Mucosa of stomach (tissue), 1 donor: Measurements from ENCODE around the gene ABCC2.
"Not testable (repeated sequence)": the region's sequence is repeated elsewhere in the genome, so short reads cannot be mapped to it uniquely, and the experiment has no call there.

Experiments used
- H3K27me3 ChIP-seq: one replicate; pipeline ENCODE4 v1.7.0; 2013; ENCODE audit warnings: mild to moderate bottlenecking, low read length; ENCODE audit not compliant: control insufficient read depth, insufficient read depth
- H3K36me3 ChIP-seq: one replicate; pipeline ENCODE4 v1.7.0; 2013; ENCODE audit warnings: low read length; ENCODE audit not compliant: control insufficient read depth, insufficient read depth
- H3K4me1 ChIP-seq: one replicate; pipeline ENCODE4 v1.7.0; 2013; ENCODE audit warnings: mild to moderate bottlenecking, low read length; ENCODE audit not compliant: control insufficient read depth, insufficient read depth
- H3K4me3 ChIP-seq: one replicate; pipeline ENCODE4 v1.7.0; 2013; ENCODE audit warnings: low read length
- H3K9ac ChIP-seq: one replicate; pipeline ENCODE4 v1.7.0; 2013; ENCODE audit warnings: mild to moderate bottlenecking, low read length, moderate library complexity
- H3K9me3 ChIP-seq: one replicate; pipeline ENCODE4 v1.7.0; 2013; ENCODE audit warnings: mild to moderate bottlenecking, low read length, moderate library complexity; ENCODE audit not compliant: control insufficient read depth
- donor health status: Pancreatic carcinoma.

Gene ABCC2

GRCh38 chr10:99827936-99828335 is 45.5 kb downstream of the ABCC2 start:
- no peaks in the 10 kb centered on the region for H3K4me1 ChIP-seq

GRCh38 chr10:99828464-99828863 is 46.0 kb downstream of the ABCC2 start:
- no peaks in the 10 kb centered on the region for H3K4me1 ChIP-seq
- H3K4me3 ChIP-seq: no peak overlapping the region
- no peaks in the 10 kb centered on the region for H3K36me3 ChIP-seq
- H3K9ac ChIP-seq: no peak overlapping the region
- no peaks in the 10 kb centered on the region for H3K9me3 ChIP-seq
- H3K27me3 ChIP-seq: no peaks in the 10 kb centered on the region

More at GRCh38 chr10:99827936-99828335, 45.5 kb downstream of the ABCC2 start:
- Histone ChIP-seq H3K4me3 (no peak overlapping the region), H3K9me3 (no peaks in the 10 kb centered on the region), H3K27me3 (no peaks in the 10 kb centered on the region), H3K9ac (no peak overlapping the region), H3K36me3 (no peaks in the 10 kb centered on the region)

- Histone ChIP-seq H3K9ac (no peak overlapping the region), H3K36me3 (no peaks in the 10 kb centered on the region), H3K4me3 (no peak overlapping the region), H3K4me1 (no peaks in the 10 kb centered on the region), H3K27me3 (no peaks in the 10 kb centered on the region), H3K9me3 (no peaks in the 10 kb centered on the region)
Observed at GRCh38 chr10:99832439-99832838, 50.0 kb downstream of the ABCC2 start.

- no peaks in the 10 kb centered on the region for H3K27me3 ChIP-seq
- no peaks in the 10 kb centered on the region for H3K9me3 ChIP-seq
- no peak overlapping the region for H3K9ac ChIP-seq
- no peak overlapping the region for H3K4me3 ChIP-seq
- H3K36me3 ChIP-seq: no peaks in the 10 kb centered on the region
- H3K4me1 ChIP-seq: no peaks in the 10 kb centered on the region
Observed at GRCh38 chr10:99834410-99834809, 52.0 kb downstream of the ABCC2 start.

- Histone ChIP-seq H3K27me3 (no peaks in the 10 kb centered on the region), H3K36me3 (no peaks in the 10 kb centered on the region), H3K9me3 (no peaks in the 10 kb centered on the region), H3K4me1 (no peaks in the 10 kb centered on the region), H3K4me3 (no peak overlapping the region), H3K9ac (no peak overlapping the region)
Observed at GRCh38 chr10:99835947-99836346, 53.5 kb downstream of the ABCC2 start.

GRCh38 chr10:99836711-99837110 is 54.3 kb downstream of the ABCC2 start:
- H3K36me3 ChIP-seq: no peaks in the 10 kb centered on the region
- no peak overlapping the region for H3K4me3 ChIP-seq
- H3K9me3 ChIP-seq: no peaks in the 10 kb centered on the region
- H3K9ac ChIP-seq: no peak overlapping the region
- H3K4me1 ChIP-seq: no peaks in the 10 kb centered on the region
- no peaks in the 10 kb centered on the region for H3K27me3 ChIP-seq

- not testable (repeated sequence) for H3K36me3 ChIP-seq, H3K4me3 ChIP-seq, H3K4me1 ChIP-seq, H3K9me3 ChIP-seq, H3K9ac ChIP-seq, H3K27me3 ChIP-seq
Observed at GRCh38 chr10:99840859-99841258, 58.4 kb downstream of the ABCC2 start.

GRCh38 chr10:99841746-99842145 is 59.3 kb downstream of the ABCC2 start:
- Histone ChIP-seq H3K4me1 (no peaks in the 10 kb centered on the region), H3K4me3 (no peak overlapping the region), H3K27me3 (no peaks in the 10 kb centered on the region), H3K36me3 (no peaks in the 10 kb centered on the region), H3K9ac (no peak overlapping the region), H3K9me3 (no peaks in the 10 kb centered on the region)

- no peaks in the 10 kb centered on the region for H3K27me3 ChIP-seq
- no peaks in the 10 kb centered on the region for H3K9me3 ChIP-seq
- no peak overlapping the region for H3K9ac ChIP-seq
- no peaks in the 10 kb centered on the region for H3K36me3 ChIP-seq
- H3K4me1 ChIP-seq: no peaks in the 10 kb centered on the region
- no peak overlapping the region for H3K4me3 ChIP-seq
Observed at GRCh38 chr10:99843310-99843709, 60.9 kb downstream of the ABCC2 start.

GRCh38 chr10:99844433-99844955 is 62.1 kb downstream of the ABCC2 start:
- Histone ChIP-seq H3K27me3 (no peaks in the 10 kb centered on the region), H3K9ac (no peak overlapping the region), H3K4me1 (no peaks in the 10 kb centered on the region), H3K4me3 (no peak overlapping the region), H3K36me3 (no peaks in the 10 kb centered on the region), H3K9me3 (no peaks in the 10 kb centered on the region)

GRCh38 chr10:99845837-99846382 is 63.5 kb downstream of the ABCC2 start:
- Histone ChIP-seq H3K9ac (no peak overlapping the region), H3K4me3 (no peak overlapping the region)

GRCh38 chr10:99849057-99849456 is 66.6 kb downstream of the ABCC2 start:
- Histone ChIP-seq H3K27me3 (no peaks in the 10 kb centered on the region), H3K9me3 (no peaks in the 10 kb centered on the region), H3K4me3 (no peak overlapping the region), H3K9ac (no peak overlapping the region), H3K4me1 (no peaks in the 10 kb centered on the region), H3K36me3 (no peaks in the 10 kb centered on the region)

More at GRCh38 chr10:99845837-99846382, 63.5 kb downstream of the ABCC2 start:
- Histone ChIP-seq H3K9me3 (no peaks in the 10 kb centered on the region), H3K4me1 (no peaks in the 10 kb centered on the region), H3K36me3 (no peaks in the 10 kb centered on the region), H3K27me3 (no peaks in the 10 kb centered on the region)

GRCh38 chr10:99849536-99849935 is 67.1 kb downstream of the ABCC2 start:
- Histone ChIP-seq H3K9ac (no peak overlapping the region), H3K4me3 (no peak overlapping the region), H3K27me3 (no peaks in the 10 kb centered on the region), H3K4me1 (no peaks in the 10 kb centered on the region), H3K9me3 (no peaks in the 10 kb centered on the region), H3K36me3 (no peaks in the 10 kb centered on the region)
